HepG2 (cell line): Measurements from ENCODE around the gene ULK3. TPM values are rescaled to one million over a fixed set of nuclear protein-coding genes. Genes with fewer than 3 reads are reported as not detected.

Experiments
- CREB3 ChIP-seq: sonication (generic); formaldehyde crosslinking; IDR thresholded peaks from 2 replicates; pipeline ENCODE4 v1.5.0; 2020; ENCODE audit warnings: missing genetic modification reagents
- DNMT3B ChIP-seq: conservative IDR thresholded peaks from 2 replicates; pipeline ENCODE4 v1.6.1; 2016; ENCODE audit warnings: missing biosample characterization, control low read depth
- PAXIP1 ChIP-seq: sonication (generic); formaldehyde crosslinking; conservative IDR thresholded peaks from 2 replicates; pipeline ENCODE4 v1.4.0; 2020; ENCODE audit warnings: mild to moderate bottlenecking, missing genetic modification reagents, moderate library complexity
- PHF8 ChIP-seq: sonication (generic); formaldehyde crosslinking; IDR thresholded peaks from 2 replicates; pipeline ENCODE4 v1.5.0; 2020; ENCODE audit warnings: missing genetic modification reagents
- RFX5 ChIP-seq: IDR thresholded peaks from 2 replicates; pipeline ENCODE4 v1.6.1; 2011; ENCODE audit warnings: low read depth, low read length, improper control_type of control experiment
- STAG1 ChIP-seq: sonication (generic); formaldehyde crosslinking; IDR thresholded peaks from 2 replicates; pipeline ENCODE4 v1.4.0; 2020; ENCODE audit warnings: missing genetic modification reagents
- THAP11 ChIP-seq: IDR thresholded peaks from 2 replicates; pipeline ENCODE4 v1.6.1; 2016; ENCODE audit warnings: missing biosample characterization, missing genetic modification reagents
- ZC3H13 ChIP-seq: sonication (generic); formaldehyde crosslinking; IDR thresholded peaks from 2 replicates; pipeline ENCODE4 v1.8.1; 2023; ENCODE audit warnings: mild to moderate bottlenecking, missing genetic modification reagents, moderate library complexity
- ZNF557 ChIP-seq: sonication (generic); formaldehyde crosslinking; IDR thresholded peaks from 2 replicates; pipeline ENCODE4 v1.4.0; 2020; ENCODE audit warnings: missing genetic modification reagents
- ZNF597 ChIP-seq: sonication (generic); formaldehyde crosslinking; IDR thresholded peaks from 2 replicates; pipeline ENCODE4 v1.5.0; 2020; ENCODE audit warnings: missing genetic modification reagents
- ZNF607 ChIP-seq: sonication (generic); formaldehyde crosslinking; IDR thresholded peaks from 2 replicates; pipeline ENCODE4 v1.5.1; 2020; ENCODE audit warnings: missing genetic modification reagents, mild to moderate bottlenecking, borderline replicate concordance
- ZNF768 ChIP-seq: sonication (generic); formaldehyde crosslinking; IDR thresholded peaks from 2 replicates; pipeline ENCODE4 v1.4.0; 2020; ENCODE audit warnings: missing genetic modification reagents
- ZNF839 ChIP-seq: sonication (generic); formaldehyde crosslinking; IDR thresholded peaks from 2 replicates; pipeline ENCODE4 v1.4.0; 2020; ENCODE audit warnings: missing genetic modification reagents, mild to moderate bottlenecking, borderline replicate concordance
- polyA plus RNA-seq, 8 experiments: library from polyadenylated mRNA; depleted of rRNA in 3 of 8; stranded (reverse) in 7 of 8; unstranded in 1 of 8; fragments of >200 nt; fragmentation: Illumina TruSeq in 4 of 8; extraction: Trizol in 4 of 8; gene quantifications; 2 replicates each; pipeline versions ENCODE4 v1.2.1 to v1.2.3, GENCODE V29; 2011 to 2016; ENCODE audit warnings: low read depth in 4 of 8, missing spikeins in 1 of 8, mixed read lengths in 1 of 8; ENCODE audit not compliant: insufficient read depth in 1 of 8
- total RNA-seq, 5 experiments: library from RNA; depleted of rRNA; stranded (reverse); fragments of >200 nt; fragmentation: Illumina TruSeq; extraction: Trizol; gene quantifications; 2 replicates each; pipeline ENCODE4 v1.2.3, GENCODE V29; 2016; ENCODE audit warnings: low read depth in 1 of 5
- TF ChIP-seq, protein P1 (sequence below): sonication (generic); formaldehyde crosslinking; IDR thresholded peaks from 2 replicates; pipeline ENCODE4 v1.4.0; 2020; ENCODE audit warnings: missing genetic modification reagents, borderline replicate concordance
- TF ChIP-seq, protein P2 (sequence below): sonication (generic); formaldehyde crosslinking; conservative IDR thresholded peaks from 2 replicates; pipeline ENCODE4 v1.8.1; 2023; ENCODE audit warnings: missing genetic modification reagents
- TF ChIP-seq, protein P3 (sequence below): sonication (generic); formaldehyde crosslinking; IDR thresholded peaks from 2 replicates; pipeline ENCODE4 v1.4.0; 2020; ENCODE audit warnings: missing genetic modification reagents

Gene ULK3
- total and polyA plus RNA-seq, 2 of the 13 experiments (the other 11 are each of a cell fraction or from before 2014, with no cell fraction given), result 15.2 to 23.7 TPM

DNA sequence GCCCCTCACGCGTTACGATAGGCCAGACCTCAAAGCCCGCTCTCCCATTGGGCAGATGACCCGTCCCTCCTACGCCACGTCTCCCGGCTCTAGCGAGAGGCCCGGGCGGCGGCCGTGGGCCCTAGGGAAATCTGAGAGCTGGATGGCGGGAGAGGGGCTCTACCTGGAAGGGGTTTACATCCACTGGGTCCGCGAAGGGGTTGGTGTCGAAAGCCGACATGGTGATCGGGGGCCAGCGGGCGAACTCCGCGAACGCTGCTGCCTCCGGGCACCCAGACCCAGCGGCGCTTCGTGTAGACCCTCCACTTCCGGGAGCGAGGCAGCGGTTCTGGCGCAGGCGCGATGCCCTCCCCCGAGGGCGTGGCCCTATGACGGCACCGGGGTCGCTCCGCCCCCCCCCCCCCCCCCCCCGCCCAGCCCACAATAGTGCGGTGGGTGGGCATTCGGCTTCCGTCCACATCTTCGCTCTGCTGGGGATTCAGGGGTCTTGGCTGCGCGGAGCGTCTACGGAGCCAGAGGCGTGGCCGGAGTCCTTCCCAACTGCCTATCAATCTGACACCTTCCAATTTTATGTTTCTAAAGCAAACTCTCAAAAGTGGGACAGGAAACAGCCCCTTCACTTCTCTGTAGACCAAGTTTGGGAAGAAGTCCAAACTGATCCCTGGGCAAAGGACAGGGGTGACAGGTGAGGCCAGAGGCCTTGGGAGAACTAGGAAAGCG lies 30.2 kb upstream of the ULK3 start, which contains the start of gene SCAMP2 (continued):
- TF ChIP-seq, protein P1, sequence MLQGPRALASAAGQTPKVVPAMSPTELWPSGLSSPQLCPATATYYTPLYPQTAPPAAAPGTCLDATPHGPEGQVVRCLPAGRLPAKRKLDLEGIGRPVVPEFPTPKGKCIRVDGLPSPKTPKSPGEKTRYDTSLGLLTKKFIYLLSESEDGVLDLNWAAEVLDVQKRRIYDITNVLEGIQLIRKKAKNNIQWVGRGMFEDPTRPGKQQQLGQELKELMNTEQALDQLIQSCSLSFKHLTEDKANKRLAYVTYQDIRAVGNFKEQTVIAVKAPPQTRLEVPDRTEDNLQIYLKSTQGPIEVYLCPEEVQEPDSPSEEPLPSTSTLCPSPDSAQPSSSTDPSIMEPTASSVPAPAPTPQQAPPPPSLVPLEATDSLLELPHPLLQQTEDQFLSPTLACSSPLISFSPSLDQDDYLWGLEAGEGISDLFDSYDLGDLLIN (CRISPR knock-in tag), result 0 out of 2 replicates have a peak, but pooled peaks have one; percentile 51
- TF ChIP-seq ZNF607 (CRISPR knock-in tag), result no peak
- TF ChIP-seq PHF8 (CRISPR knock-in tag), result peak; percentile 98
- TF ChIP-seq CREB3 (CRISPR knock-in tag), result no peak
- peak; percentile 77 for TF ChIP-seq THAP11 (CRISPR knock-in tag)
- no peak for TF ChIP-seq ZNF839
- TF ChIP-seq ZNF557 (CRISPR knock-in tag), result no peak
- no peak for TF ChIP-seq ZC3H13 (CRISPR knock-in tag)
- TF ChIP-seq ZNF768, result no peak
- no peak for TF ChIP-seq ZNF597 (CRISPR knock-in tag)
- TF ChIP-seq DNMT3B (CRISPR knock-in tag), result 0 out of 2 replicates have a peak, but pooled peaks have one; percentile 45
- TF ChIP-seq, protein P2, sequence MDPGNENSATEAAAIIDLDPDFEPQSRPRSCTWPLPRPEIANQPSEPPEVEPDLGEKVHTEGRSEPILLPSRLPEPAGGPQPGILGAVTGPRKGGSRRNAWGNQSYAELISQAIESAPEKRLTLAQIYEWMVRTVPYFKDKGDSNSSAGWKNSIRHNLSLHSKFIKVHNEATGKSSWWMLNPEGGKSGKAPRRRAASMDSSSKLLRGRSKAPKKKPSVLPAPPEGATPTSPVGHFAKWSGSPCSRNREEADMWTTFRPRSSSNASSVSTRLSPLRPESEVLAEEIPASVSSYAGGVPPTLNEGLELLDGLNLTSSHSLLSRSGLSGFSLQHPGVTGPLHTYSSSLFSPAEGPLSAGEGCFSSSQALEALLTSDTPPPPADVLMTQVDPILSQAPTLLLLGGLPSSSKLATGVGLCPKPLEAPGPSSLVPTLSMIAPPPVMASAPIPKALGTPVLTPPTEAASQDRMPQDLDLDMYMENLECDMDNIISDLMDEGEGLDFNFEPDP (CRISPR knock-in tag), result no peak
- TF ChIP-seq RFX5, result no peak
- no peak for TF ChIP-seq PAXIP1 (CRISPR knock-in tag)
- TF ChIP-seq, protein P3, sequence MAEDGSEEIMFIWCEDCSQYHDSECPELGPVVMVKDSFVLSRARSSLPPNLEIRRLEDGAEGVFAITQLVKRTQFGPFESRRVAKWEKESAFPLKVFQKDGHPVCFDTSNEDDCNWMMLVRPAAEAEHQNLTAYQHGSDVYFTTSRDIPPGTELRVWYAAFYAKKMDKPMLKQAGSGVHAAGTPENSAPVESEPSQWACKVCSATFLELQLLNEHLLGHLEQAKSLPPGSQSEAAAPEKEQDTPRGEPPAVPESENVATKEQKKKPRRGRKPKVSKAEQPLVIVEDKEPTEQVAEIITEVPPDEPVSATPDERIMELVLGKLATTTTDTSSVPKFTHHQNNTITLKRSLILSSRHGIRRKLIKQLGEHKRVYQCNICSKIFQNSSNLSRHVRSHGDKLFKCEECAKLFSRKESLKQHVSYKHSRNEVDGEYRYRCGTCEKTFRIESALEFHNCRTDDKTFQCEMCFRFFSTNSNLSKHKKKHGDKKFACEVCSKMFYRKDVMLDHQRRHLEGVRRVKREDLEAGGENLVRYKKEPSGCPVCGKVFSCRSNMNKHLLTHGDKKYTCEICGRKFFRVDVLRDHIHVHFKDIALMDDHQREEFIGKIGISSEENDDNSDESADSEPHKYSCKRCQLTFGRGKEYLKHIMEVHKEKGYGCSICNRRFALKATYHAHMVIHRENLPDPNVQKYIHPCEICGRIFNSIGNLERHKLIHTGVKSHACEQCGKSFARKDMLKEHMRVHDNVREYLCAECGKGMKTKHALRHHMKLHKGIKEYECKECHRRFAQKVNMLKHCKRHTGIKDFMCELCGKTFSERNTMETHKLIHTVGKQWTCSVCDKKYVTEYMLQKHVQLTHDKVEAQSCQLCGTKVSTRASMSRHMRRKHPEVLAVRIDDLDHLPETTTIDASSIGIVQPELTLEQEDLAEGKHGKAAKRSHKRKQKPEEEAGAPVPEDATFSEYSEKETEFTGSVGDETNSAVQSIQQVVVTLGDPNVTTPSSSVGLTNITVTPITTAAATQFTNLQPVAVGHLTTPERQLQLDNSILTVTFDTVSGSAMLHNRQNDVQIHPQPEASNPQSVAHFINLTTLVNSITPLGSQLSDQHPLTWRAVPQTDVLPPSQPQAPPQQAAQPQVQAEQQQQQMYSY (CRISPR knock-in tag), result no peak
- TF ChIP-seq STAG1 (CRISPR knock-in tag), result no peak
